Measurements from ENCODE around the gene SAMD4A.

Gene SAMD4A

GRCh38 chr14:54813081-54813480 is 246.2 kb downstream of the SAMD4A start:
- H3K4me3 Mint-ChIP-seq, result no peak overlapping the region
- TF ChIP-seq CTCF (IDR thresholded peaks at IDR 0.05; ENCODE audit: unreplicated experiment in 3 of 3), result no peak
- no peaks in the 10 kb centered on the region for H3K36me3 Mint-ChIP-seq (ENCODE audit: low read depth)
- peaks cover 8% of the 10 kb centered on the region for H3K4me1 Mint-ChIP-seq
- H3K27me3 Mint-ChIP-seq (ENCODE audit: low read depth), result peaks cover 4% of the 10 kb centered on the region
- H3K9me3 Mint-ChIP-seq, result no peaks in the 10 kb centered on the region
- H3K27ac Mint-ChIP-seq, result no peak overlapping the region

- no peak overlapping the region for H3K27ac Mint-ChIP-seq
- peaks cover 8% of the 10 kb centered on the region for H3K27me3 Mint-ChIP-seq (ENCODE audit: low read depth)
- H3K36me3 Mint-ChIP-seq (ENCODE audit: low read depth), result no peaks in the 10 kb centered on the region
- TF ChIP-seq CTCF (IDR thresholded peaks at IDR 0.05; ENCODE audit: unreplicated experiment in 3 of 3), result no peak
- H3K9me3 Mint-ChIP-seq, result no peaks in the 10 kb centered on the region
- peaks cover under 1% of the 10 kb centered on the region for H3K4me1 Mint-ChIP-seq
- no peak overlapping the region for H3K4me3 Mint-ChIP-seq
Measured at GRCh38 chr14:54814076-54814475, 247.1 kb downstream of the SAMD4A start.

GRCh38 chr14:54815016-54815415 is 248.1 kb downstream of the SAMD4A start:
- Mint-ChIP-seq H3K27me3 (ENCODE audit: low read depth) (peaks cover 8% of the 10 kb centered on the region), H3K4me3 (no peak overlapping the region), H3K4me1 (no peaks in the 10 kb centered on the region), H3K9me3 (no peaks in the 10 kb centered on the region), H3K36me3 (ENCODE audit: low read depth) (no peaks in the 10 kb centered on the region), H3K27ac (no peak overlapping the region)
- no peak for TF ChIP-seq CTCF (IDR thresholded peaks at IDR 0.05; ENCODE audit: unreplicated experiment in 3 of 3)

- Mint-ChIP-seq H3K9me3 (no peaks in the 10 kb centered on the region), H3K4me3 (no peak overlapping the region), H3K4me1 (no peaks in the 10 kb centered on the region), H3K36me3 (ENCODE audit: low read depth) (no peaks in the 10 kb centered on the region), H3K27ac (no peak overlapping the region), H3K27me3 (ENCODE audit: low read depth) (peaks cover 8% of the 10 kb centered on the region)
- TF ChIP-seq CTCF (IDR thresholded peaks at IDR 0.05; ENCODE audit: unreplicated experiment in 3 of 3), result no peak
Measured at GRCh38 chr14:54815515-54815914, 248.6 kb downstream of the SAMD4A start.

GRCh38 chr14:54816450-54816849 is 249.5 kb downstream of the SAMD4A start:
- Mint-ChIP-seq H3K27me3 (ENCODE audit: low read depth) (peaks cover 4% of the 10 kb centered on the region), H3K36me3 (ENCODE audit: low read depth) (no peaks in the 10 kb centered on the region), H3K9me3 (no peaks in the 10 kb centered on the region), H3K27ac (no peak overlapping the region), H3K4me1 (no peaks in the 10 kb centered on the region), H3K4me3 (no peak overlapping the region)
- no peak for TF ChIP-seq CTCF (IDR thresholded peaks at IDR 0.05; ENCODE audit: unreplicated experiment in 3 of 3)

GRCh38 chr14:54817506-54817905 is 250.6 kb downstream of the SAMD4A start:
- H3K27ac Mint-ChIP-seq, result no peak overlapping the region

More at GRCh38 chr14:54817506-54817905, 250.6 kb downstream of the SAMD4A start:
- H3K36me3 Mint-ChIP-seq (ENCODE audit: low read depth), result no peaks in the 10 kb centered on the region
- H3K9me3 Mint-ChIP-seq, result peaks cover 8% of the 10 kb centered on the region
- no peak overlapping the region for H3K4me3 Mint-ChIP-seq
- H3K27me3 Mint-ChIP-seq (ENCODE audit: low read depth), result peaks cover 4% of the 10 kb centered on the region
- no peak for TF ChIP-seq CTCF (IDR thresholded peaks at IDR 0.05; ENCODE audit: unreplicated experiment in 3 of 3)
- no peaks in the 10 kb centered on the region for H3K4me1 Mint-ChIP-seq
